GM18868 (cell line): ENCODE measurements around the gene LLGL1.

Source experiments
- ATAC-seq: cut with Tn5 transposase; IDR thresholded peaks from one replicate; pipeline ENCODE4 v1.9.1; 2021; ENCODE audit warnings: mild to moderate bottlenecking, moderate library complexity; ENCODE audit not compliant: unreplicated experiment

LLGL1 gene

GRCh38 chr17:18263885-18264682 lies 38.6 kb downstream of the LLGL1 start:
- ATAC-seq, result no peak

- ATAC-seq, result no peak
These were observed 41.9 kb downstream of the LLGL1 start for GRCh38 chr17:18267366-18267765.

- no peak for ATAC-seq
These were observed 42.7 kb downstream of the LLGL1 start for GRCh38 chr17:18267927-18268711.

GRCh38 chr17:18270046-18270931 lies 44.9 kb downstream of the LLGL1 start:
- ATAC-seq, result no peak

- no peak for ATAC-seq
These were observed 51.6 kb downstream of the LLGL1 start for GRCh38 chr17:18277076-18277475.

- no peak for ATAC-seq
These were observed 53.4 kb downstream of the LLGL1 start for GRCh38 chr17:18278867-18279266.

GRCh38 chr17:18280249-18280648 lies 54.8 kb downstream of the LLGL1 start:
- ATAC-seq, result no peak

GRCh38 chr17:18280766-18281371 lies 55.4 kb downstream of the LLGL1 start:
- ATAC-seq, result no peak

- no peak for ATAC-seq
These were observed 56.4 kb downstream of the LLGL1 start for GRCh38 chr17:18281788-18282187.

GRCh38 chr17:18285296-18285695 lies 59.9 kb downstream of the LLGL1 start:
- ATAC-seq, result no peak

- no peak for ATAC-seq
These were observed 66.5 kb downstream of the LLGL1 start for GRCh38 chr17:18291718-18292540.
